Dendritic cell treated with granulocyte-macrophage colony-stimulating factor and Interleukin-4, amounts not matched to agents 40 ng/mL and 50 ng/mL, for 4 days (primary cell): ENCODE measurements around the gene BCL2L1.
"Not testable (repeated sequence)": the region's sequence is repeated elsewhere in the genome, so short reads cannot be mapped to it uniquely, and the experiment has no call there.

ENCODE experiments used
- H3K27ac Mint-ChIP-seq: one replicate; pipeline ENCODE4 v1.8.0; 2022; ENCODE audit warnings: mild to moderate bottlenecking, mixed read lengths
- H3K27me3 Mint-ChIP-seq: one replicate; pipeline ENCODE4 v1.8.0; 2022; ENCODE audit warnings: mild to moderate bottlenecking, mixed read lengths
- H3K36me3 Mint-ChIP-seq: one replicate; pipeline ENCODE4 v1.8.0; 2022; ENCODE audit warnings: low read depth, mixed read lengths
- H3K4me1 Mint-ChIP-seq: one replicate; pipeline ENCODE4 v1.8.0; 2022; ENCODE audit warnings: low read depth, mixed read lengths
- H3K4me3 Mint-ChIP-seq: one replicate; pipeline ENCODE4 v1.8.0; 2022; ENCODE audit warnings: mild to moderate bottlenecking, moderate library complexity, mixed read lengths
- H3K9me3 Mint-ChIP-seq: one replicate; pipeline ENCODE4 v1.8.0; 2022; ENCODE audit warnings: mixed read lengths
- intact Hi-C: fragments of 100-400 bp; cut with micrococcal nuclease; formaldehyde crosslinking; loops from one replicate; pipeline ENCODE4 v1.15.0; 2022

Gene BCL2L1

DNA sequence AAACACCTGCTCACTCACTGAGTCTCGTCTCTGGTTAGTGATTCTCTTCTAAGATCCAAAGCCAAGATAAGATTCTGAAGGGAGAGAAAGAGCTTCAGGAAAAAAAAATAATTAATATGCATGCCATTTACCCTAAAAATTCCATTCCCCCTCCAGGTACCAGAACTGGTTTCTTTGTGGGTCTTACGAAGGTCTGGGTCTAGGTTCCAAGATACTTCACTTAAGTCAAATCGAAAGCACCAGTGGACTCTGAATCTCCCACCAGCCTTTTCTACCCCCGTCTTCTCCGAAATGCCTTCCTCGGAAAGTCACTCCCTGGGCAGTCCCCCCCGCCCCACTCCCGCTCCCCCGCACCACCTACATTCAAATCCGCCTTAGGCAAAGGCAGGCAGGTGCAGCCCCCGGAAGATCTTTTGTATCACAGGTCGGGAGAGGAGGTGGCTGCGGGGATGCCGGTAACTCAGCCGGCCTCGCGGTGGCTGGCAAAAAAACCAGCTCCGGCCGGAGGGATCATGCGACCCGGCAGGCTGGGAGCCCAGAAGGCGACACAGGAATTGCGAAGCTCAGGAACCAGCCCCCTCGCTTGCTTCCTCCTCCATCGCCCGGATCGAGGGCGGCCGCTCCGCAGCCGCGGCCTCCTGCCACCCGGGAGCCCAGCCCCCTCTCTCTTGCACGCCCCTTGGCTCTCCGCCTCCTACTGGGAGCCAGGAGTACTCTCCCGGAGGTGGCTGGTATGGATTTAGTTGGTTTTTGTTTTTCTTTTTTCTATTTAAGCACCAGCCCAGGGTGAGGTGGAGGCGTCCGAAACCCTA, at the start of gene BCL2L1:
TSS of gene BCL2L1 (minus strand) at position 612 of the 812 bp plus-strand sequence. CDS start 650 bp downstream, outside the sequence.
- H3K4me3 Mint-ChIP-seq = peak within 1 kb of the TSS; percentile 93
- H3K9me3 Mint-ChIP-seq = no peaks in the 10 kb centered on the region
- peaks cover 51% of the 10 kb centered on the region for H3K4me1 Mint-ChIP-seq
- intact Hi-C loops = loop anchor here (1.0 to 2.0 kb wide), 4 partner anchors 16 to 61 kb away; partner anchors contain the start of gene TPX2
- H3K27me3 Mint-ChIP-seq = no peaks in the 10 kb centered on the region
- peaks cover 54% of the 10 kb centered on the region for H3K36me3 Mint-ChIP-seq
- H3K27ac Mint-ChIP-seq = peak within 1 kb of the TSS; percentile 97

GRCh38 chr20:31770243-31770642, 47.6 kb upstream of the BCL2L1 start:
- Mint-ChIP-seq H3K4me3 (no peak overlapping the region), H3K27me3 (no peaks in the 10 kb centered on the region), H3K27ac (no peak overlapping the region), H3K9me3 (no peaks in the 10 kb centered on the region), H3K36me3 (no peaks in the 10 kb centered on the region), H3K4me1 (no peaks in the 10 kb centered on the region)
- intact Hi-C loops = no loop called here

DNA sequence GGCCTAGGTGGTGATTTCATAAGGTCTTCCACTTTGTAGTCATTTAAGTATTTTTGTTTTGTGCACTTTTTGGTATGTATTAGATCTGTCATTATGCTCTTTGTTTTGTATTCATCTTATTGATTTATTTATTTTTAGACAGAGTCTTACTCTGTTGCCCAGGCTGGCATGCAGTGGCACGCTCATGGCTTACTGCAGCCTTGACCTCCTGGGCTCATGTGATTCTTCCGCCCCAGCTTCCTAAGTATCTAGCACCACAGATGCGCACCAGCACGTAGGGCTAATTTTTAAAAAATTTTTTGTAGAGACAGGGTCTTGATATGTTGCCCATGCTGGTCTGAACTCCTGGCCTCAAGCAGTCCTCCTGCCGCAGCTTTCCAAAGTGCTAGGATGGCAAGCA, 47.0 kb upstream of the BCL2L1 start:
- no peaks in the 10 kb centered on the region for H3K9me3 Mint-ChIP-seq
- H3K27me3 Mint-ChIP-seq = no peaks in the 10 kb centered on the region
- H3K4me3 Mint-ChIP-seq = no peak overlapping the region
- no peak overlapping the region for H3K27ac Mint-ChIP-seq
- H3K4me1 Mint-ChIP-seq = no peaks in the 10 kb centered on the region
- H3K36me3 Mint-ChIP-seq = no peaks in the 10 kb centered on the region
- intact Hi-C loops = no loop called here

DNA sequence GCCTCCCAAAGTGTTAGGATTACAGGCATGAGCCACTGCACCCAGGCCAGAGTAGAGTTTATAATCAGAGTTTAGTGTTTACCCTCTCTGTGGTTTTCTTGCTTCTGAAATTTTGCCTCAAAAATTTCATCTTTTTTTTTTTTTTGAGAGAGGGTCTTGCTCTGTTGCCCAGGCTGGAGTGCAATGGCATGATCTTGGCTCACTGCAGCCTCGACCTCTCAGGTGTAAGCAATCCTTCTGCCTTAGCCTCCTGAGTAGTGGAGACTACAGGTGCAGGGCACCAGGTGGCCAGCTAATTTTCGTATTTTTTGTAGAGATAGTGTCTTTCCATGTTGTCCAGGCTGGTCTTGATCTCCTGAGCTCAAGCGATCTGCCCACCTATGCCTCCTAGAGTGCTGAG, 45.1 kb upstream of the BCL2L1 start:
- H3K36me3 Mint-ChIP-seq = no peaks in the 10 kb centered on the region
- intact Hi-C loops = no loop called here
- no peak overlapping the region for H3K4me3 Mint-ChIP-seq
- H3K27me3 Mint-ChIP-seq = no peaks in the 10 kb centered on the region
- H3K27ac Mint-ChIP-seq = no peak overlapping the region
- no peaks in the 10 kb centered on the region for H3K4me1 Mint-ChIP-seq
- H3K9me3 Mint-ChIP-seq = no peaks in the 10 kb centered on the region

- no peaks in the 10 kb centered on the region for H3K9me3 Mint-ChIP-seq
- no peaks in the 10 kb centered on the region for H3K27me3 Mint-ChIP-seq
- intact Hi-C loops = no loop called here
- no peaks in the 10 kb centered on the region for H3K36me3 Mint-ChIP-seq
- peak overlapping the region; percentile 21 for H3K27ac Mint-ChIP-seq
- no peaks in the 10 kb centered on the region for H3K4me1 Mint-ChIP-seq
- H3K4me3 Mint-ChIP-seq = no peak overlapping the region
Measured at GRCh38 chr20:31764641-31765305, 42.1 kb upstream of the BCL2L1 start.

DNA sequence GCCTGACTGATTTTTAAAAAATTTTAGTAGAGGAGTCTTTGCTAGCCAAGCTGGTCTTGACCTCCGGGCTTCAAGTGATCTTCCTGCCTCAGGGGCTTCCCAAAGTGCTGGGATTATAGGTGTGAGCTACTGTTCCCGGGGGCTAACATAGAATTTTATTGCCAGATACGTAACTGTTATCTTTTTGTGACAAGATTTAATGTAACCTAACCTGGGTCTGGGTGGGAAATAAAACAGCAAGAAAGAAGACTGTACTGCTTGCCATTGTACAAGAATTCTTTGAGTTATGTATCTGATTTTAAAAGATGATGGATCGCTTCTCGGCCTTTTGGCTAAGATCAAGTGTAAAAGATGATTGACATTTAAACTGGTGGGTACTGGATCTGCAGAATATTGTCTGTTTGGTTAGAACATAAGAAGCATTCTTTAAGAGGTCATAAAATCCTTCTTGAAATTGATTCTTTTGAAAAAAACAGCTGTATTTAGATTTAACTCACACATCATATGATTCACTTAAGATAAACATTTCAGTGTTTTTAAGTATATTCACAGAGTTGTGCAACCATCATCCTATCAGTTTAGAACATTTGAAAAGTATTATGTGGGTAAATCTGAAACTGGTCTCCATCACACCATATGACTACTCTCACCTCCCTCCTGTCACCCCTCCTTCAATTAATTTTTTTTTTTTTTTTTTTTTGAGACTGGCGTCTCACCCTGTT, 38.0 kb upstream of the BCL2L1 start:
- Mint-ChIP-seq H3K36me3 (no peaks in the 10 kb centered on the region), H3K4me3 (no peak overlapping the region), H3K4me1 (no peaks in the 10 kb centered on the region), H3K27me3 (no peaks in the 10 kb centered on the region), H3K9me3 (no peaks in the 10 kb centered on the region), H3K27ac (no peak overlapping the region)
- intact Hi-C loops = no loop called here

GRCh38 chr20:31759836-31760518, 37.3 kb upstream of the BCL2L1 start:
- Mint-ChIP-seq H3K27ac (no peak overlapping the region), H3K36me3 (no peaks in the 10 kb centered on the region), H3K9me3 (no peaks in the 10 kb centered on the region), H3K27me3 (no peaks in the 10 kb centered on the region), H3K4me1 (no peaks in the 10 kb centered on the region), H3K4me3 (no peak overlapping the region)
- intact Hi-C loops = no loop called here

- Mint-ChIP-seq H3K9me3 (no peaks in the 10 kb centered on the region), H3K4me3 (no peak overlapping the region), H3K27me3 (no peaks in the 10 kb centered on the region), H3K27ac (no peak overlapping the region), H3K4me1 (no peaks in the 10 kb centered on the region), H3K36me3 (no peaks in the 10 kb centered on the region)
- intact Hi-C loops = no loop called here
Measured at GRCh38 chr20:31758991-31759390, 36.3 kb upstream of the BCL2L1 start.

GRCh38 chr20:31758521-31758920, 35.9 kb upstream of the BCL2L1 start:
- Mint-ChIP-seq H3K4me1 (no peaks in the 10 kb centered on the region), H3K4me3 (no peak overlapping the region), H3K27ac (no peak overlapping the region), H3K27me3 (no peaks in the 10 kb centered on the region), H3K36me3 (no peaks in the 10 kb centered on the region), H3K9me3 (no peaks in the 10 kb centered on the region)
- intact Hi-C loops = no loop called here

DNA sequence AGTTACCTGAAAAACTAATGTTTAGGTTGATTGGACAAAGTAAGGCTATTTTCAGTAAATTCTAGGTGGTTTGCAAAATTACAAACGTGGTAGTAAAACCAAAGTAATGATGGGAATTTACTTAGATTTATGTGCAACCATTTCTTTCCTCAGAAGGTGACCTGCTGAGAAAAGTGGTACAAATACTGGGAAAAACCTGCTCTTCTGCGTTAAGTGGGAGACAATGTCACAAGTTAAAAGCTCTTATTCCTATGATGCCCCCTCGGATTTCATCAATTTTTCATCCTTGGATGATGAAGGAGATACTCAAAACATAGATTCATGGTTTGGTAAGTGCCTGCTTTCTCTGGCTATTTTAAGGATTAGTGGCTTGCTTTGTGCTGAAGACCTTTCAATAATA, 34.6 kb upstream of the BCL2L1 start:
- Mint-ChIP-seq H3K27me3 (no peaks in the 10 kb centered on the region), H3K4me1 (no peaks in the 10 kb centered on the region), H3K36me3 (no peaks in the 10 kb centered on the region), H3K9me3 (no peaks in the 10 kb centered on the region), H3K4me3 (no peak overlapping the region), H3K27ac (no peak overlapping the region)
- intact Hi-C loops = no loop called here

DNA sequence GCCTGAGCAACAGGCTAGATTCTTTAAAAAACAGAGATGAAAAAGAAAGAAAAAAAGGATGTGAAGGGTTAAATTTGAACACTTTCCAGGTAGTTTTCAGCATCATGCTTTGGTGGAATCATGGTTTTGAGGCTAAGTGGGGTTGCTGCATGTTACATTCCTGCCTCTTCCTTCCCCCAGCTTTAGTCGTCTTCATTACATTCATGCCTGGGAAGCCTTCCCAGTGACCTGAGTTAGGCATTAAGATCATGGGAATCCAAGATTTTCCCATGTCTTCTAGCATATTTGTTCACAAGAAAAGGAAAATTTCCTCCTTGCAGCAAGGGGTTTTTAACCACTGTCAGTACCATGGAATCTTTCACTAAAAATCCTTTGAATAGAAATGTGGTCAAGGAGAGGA, 28.5 kb upstream of the BCL2L1 start:
- H3K27ac Mint-ChIP-seq = peak overlapping the region; percentile 60
- no peaks in the 10 kb centered on the region for H3K36me3 Mint-ChIP-seq
- H3K27me3 Mint-ChIP-seq = no peaks in the 10 kb centered on the region
- H3K4me3 Mint-ChIP-seq = no peak overlapping the region
- H3K9me3 Mint-ChIP-seq = no peaks in the 10 kb centered on the region
- intact Hi-C loops = no loop called here
- H3K4me1 Mint-ChIP-seq = peaks cover 6% of the 10 kb centered on the region

- no peak overlapping the region for H3K4me3 Mint-ChIP-seq
- no peaks in the 10 kb centered on the region for H3K9me3 Mint-ChIP-seq
- no peak overlapping the region for H3K27ac Mint-ChIP-seq
- peaks cover 6% of the 10 kb centered on the region for H3K4me1 Mint-ChIP-seq
- intact Hi-C loops = no loop called here
- H3K27me3 Mint-ChIP-seq = no peaks in the 10 kb centered on the region
- no peaks in the 10 kb centered on the region for H3K36me3 Mint-ChIP-seq
Measured at GRCh38 chr20:31749223-31749622, 26.6 kb upstream of the BCL2L1 start.

DNA sequence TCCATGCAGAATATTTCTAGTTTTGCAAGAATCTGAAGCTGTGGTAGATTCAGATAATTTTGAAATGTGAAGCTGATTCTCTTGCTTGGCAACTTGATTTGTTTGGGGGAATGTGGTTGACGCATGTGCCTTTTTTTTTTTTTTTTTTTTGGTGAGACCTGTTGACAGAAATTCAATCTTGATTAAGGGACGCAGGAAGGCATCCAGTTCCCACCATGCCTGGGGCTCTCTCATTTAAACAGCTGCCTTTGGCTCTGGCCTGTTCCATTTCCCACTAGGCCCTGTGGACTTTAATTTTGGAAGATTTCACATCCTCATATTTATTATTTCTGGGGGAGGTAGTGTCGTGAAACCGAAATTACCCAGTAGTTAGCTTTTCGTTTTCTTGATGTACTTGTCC, 25.0 kb upstream of the BCL2L1 start:
- intact Hi-C loops = no loop called here
- Mint-ChIP-seq H3K27me3 (no peaks in the 10 kb centered on the region), H3K4me3 (no peak overlapping the region)

DNA sequence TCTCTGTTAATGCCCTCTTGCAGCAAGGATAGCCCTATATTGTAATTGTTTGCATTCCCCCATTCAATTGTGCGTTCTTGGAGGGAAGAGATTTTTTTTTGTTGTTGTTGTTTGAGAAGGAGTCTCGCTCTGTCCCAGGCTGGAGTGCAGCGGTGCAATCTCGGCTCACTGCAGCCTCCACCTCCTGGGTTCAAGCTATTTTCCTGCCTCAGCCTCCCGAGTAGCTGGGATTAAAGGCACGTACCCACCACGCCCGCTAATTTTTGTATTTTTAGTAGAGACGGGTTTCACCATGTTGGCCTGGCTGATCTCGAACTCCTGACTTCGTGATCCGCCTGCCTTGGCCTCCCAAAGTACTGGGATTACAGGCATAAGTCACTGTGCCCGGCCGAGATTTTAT, 24.4 kb upstream of the BCL2L1 start:
- intact Hi-C loops, H3K9me3 Mint-ChIP-seq, H3K4me3 Mint-ChIP-seq, H3K36me3 Mint-ChIP-seq, H3K27me3 Mint-ChIP-seq, H3K4me1 Mint-ChIP-seq, H3K27ac Mint-ChIP-seq: not testable (repeated sequence)

More for the DNA sequence above, 25.0 kb upstream of the BCL2L1 start:
- Mint-ChIP-seq H3K27ac (no peak overlapping the region), H3K9me3 (no peaks in the 10 kb centered on the region), H3K36me3 (no peaks in the 10 kb centered on the region), H3K4me1 (peaks cover 6% of the 10 kb centered on the region)
